GM15510 (cell line): ENCODE results near the gene SLC44A1.

Experiments used
- POLR2A ChIP-seq: IDR thresholded peaks from 3 replicates; pipeline ENCODE4 v1.6.1; 2011; ENCODE audit warnings: borderline replicate concordance; ENCODE audit not compliant: insufficient read length; ENCODE audit errors: extremely low read depth

Gene SLC44A1

DNA sequence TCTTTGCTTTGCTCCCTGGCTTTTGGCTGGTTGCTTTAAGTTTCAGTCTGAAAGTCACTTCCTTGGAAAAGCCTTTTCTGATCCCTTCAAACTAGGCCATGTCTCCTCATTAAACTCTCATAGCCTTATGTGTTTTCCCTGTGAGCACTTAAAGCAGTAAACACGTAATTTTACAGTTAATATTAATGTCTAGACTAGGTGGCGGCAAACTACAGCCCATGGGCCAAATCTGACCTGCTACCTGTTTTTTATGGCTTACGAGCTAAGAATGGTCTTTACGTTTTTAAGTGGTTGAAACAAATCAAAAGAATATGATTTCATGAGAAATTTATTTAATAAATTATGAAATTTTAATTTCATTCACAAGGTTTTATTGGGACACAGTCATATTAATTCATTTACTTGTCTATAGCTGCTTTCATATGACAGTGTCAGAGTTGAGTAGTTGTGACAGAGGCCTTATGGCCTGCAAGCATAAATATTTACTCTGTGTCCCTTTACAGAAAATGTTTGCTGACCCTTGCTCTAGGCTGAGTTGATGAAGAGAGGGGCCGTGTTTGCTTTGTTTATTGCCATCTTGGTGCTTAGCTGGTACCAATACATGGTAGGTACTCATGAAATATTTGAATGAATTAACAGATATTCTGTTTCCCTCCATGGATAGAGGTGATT lies 7.4 kb downstream of the SLC44A1 start:
- no peak for TF ChIP-seq POLR2A

DNA sequence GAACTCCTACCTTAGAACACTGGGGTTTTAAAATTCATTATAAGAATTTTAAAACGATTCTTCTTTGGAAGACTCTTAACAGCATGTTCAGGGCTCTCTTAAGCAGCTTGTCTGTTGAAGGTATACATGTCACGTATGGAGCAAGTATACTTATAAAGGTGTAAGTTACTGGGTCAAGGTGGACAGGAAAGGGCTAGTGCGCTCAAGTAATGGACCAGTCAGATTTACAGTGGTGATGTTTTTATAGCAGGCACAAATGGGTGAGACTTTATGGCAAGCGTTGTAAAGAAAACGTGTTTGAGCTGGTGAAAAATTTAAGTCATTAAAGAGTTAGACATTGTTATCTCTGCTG lies 7.9 kb downstream of the SLC44A1 start:
- no peak for TF ChIP-seq POLR2A

GRCh38 chr9:105254226-105254625 lies 9.8 kb downstream of the SLC44A1 start:
- no peak for TF ChIP-seq POLR2A

GRCh38 chr9:105255421-105255820 lies 11.0 kb downstream of the SLC44A1 start:
- TF ChIP-seq POLR2A = no peak

GRCh38 chr9:105257809-105258208 lies 13.4 kb downstream of the SLC44A1 start:
- no peak for TF ChIP-seq POLR2A

DNA sequence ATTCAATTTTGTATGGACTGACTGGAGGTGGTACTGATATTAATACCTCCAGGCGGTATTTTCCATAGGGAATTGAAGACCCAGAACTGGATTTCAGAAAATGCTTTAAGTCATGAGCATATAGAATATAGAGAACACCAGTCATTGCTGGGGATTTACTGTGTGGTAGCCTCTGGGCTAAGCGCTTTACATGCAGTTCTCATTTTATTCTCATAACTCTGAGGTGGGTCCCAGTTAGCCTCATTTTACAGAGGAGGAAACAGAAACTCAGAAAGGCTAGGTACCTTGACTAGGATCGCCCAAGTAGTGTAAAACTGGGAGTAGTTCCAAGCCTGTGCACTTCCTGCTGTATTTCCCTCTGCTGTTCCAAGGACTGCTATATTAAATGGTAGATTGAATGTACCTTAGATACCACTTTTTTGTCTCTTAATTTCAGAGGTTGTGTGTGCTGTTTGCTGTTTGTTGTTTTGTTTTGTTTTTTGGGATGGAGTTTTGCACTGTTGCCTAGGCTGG lies 13.8 kb downstream of the SLC44A1 start:
- no peak for TF ChIP-seq POLR2A

GRCh38 chr9:105259274-105259673 lies 14.8 kb downstream of the SLC44A1 start:
- TF ChIP-seq POLR2A = no peak

DNA sequence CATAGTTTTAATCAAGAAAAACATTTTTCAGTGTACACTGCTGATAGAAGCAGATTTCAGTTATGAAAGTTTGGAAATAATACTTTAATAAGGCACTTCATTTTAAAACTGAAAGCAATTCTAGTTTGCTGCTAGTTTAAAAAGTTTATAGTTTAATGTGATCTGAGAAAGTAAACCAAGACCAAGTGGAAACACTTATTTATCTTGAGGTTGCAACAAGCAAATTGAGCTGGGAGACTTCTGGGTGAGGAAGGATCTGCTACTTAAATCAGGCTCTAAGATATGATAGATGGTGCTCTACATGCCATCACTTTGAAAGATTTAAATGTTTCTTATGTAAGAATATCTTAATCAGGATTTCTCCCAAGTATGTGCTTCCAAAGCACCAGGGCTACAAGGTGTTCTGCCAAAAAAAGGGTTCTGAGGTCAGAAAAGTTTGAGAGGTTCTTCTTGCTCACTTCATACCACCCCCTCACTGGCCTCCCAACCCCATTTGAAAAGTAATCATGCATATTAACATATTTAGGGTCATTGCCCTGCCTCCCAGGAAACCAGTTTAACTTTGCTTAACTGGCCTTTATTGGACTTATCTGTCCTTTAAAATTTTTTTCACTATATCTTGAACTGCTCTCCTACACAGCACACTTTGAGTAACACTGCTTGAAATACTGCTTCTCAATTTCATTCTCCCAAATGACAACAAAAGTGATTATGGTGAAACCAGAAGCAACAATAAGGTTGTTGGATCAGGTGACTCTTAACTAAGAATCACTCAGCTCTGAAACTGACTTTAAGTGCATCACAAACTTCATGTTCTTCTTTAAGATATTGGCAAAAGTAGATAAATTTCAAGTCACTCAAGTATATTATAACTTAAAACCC lies 15.5 kb downstream of the SLC44A1 start:
- no peak for TF ChIP-seq POLR2A

DNA sequence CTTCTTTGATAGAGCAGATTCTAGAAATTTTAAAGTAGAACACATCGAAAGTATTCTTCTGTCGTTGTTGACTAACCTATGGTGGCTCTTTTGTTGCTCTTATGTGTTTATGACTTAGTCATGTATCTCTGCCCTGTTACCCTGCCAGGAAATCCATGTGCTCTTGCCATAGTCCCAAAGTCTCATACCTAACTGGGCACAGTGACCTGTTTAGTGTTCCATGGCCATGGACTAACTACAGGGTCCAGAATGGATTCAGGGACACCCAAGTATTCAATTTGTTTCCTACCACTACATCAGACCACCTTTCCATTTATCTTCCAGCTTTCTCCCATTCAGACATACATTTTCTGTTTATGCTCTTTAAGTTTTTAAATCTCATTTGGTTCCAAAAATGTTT lies 18.0 kb downstream of the SLC44A1 start:
- no peak for TF ChIP-seq POLR2A

GRCh38 chr9:105264380-105264779 lies 19.9 kb downstream of the SLC44A1 start:
- no peak for TF ChIP-seq POLR2A

DNA sequence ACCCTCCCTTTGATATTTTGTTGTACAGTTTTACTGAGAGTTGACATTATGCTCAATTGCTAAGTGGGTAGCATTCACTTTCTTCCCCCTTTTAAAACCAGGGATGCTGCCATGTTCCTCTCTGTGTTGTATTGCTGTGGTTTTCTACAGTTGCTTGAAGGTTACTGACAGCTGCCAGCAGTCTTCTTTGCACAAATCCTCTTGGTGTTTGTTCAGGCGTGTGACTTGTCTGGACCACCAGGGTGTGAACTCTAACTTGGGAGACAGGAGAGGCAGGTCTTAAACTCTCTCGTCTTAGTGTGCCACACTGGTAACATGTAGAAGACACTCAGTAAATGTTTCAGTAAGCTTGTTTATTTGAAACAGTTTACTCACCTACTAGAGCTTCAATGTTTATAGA lies 25.1 kb downstream of the SLC44A1 start:
- no peak for TF ChIP-seq POLR2A

GRCh38 chr9:105270711-105271110 lies 26.3 kb downstream of the SLC44A1 start:
- TF ChIP-seq POLR2A = no peak

DNA sequence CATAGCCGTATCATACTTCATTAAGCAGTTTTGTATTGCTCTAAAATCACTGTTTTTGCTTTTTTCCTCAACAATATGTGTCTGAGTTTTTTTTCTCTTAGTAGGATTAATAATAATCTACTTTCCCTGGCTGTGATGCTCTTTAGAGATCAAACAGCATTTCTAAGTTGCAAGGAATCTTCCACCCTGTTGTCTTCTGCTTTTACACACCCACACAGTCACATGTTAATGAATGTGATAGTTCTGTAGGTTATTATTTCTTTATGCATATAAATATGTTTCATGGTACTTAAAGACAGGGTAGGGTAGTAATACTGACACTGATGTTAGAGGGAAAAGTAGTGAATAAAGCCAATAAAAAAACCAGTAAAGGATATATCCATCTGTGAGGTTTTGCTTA lies 29.3 kb downstream of the SLC44A1 start:
- no peak for TF ChIP-seq POLR2A

DNA sequence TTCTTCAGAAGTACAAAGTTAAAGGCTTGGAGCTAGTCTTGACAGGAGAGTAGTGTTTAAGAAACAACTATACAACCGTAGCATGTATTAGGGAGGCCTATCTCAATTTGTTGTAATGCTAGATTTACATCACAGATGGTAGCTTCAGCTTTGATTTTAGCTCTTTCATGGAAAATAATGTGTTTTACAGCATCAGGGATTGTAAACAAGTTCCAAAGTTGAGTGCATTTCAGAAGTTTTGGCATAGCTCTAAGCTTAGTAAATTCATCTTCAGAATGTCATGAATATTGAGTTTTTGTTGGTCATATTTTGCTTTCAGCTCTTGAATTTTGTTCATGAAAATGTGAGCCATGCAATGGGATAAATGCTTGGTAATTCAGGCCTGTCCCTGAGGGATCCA lies 30.7 kb downstream of the SLC44A1 start:
- no peak for TF ChIP-seq POLR2A

- TF ChIP-seq POLR2A = no peak
These were observed 31.5 kb downstream of the SLC44A1 start for GRCh38 chr9:105275938-105276337.

DNA sequence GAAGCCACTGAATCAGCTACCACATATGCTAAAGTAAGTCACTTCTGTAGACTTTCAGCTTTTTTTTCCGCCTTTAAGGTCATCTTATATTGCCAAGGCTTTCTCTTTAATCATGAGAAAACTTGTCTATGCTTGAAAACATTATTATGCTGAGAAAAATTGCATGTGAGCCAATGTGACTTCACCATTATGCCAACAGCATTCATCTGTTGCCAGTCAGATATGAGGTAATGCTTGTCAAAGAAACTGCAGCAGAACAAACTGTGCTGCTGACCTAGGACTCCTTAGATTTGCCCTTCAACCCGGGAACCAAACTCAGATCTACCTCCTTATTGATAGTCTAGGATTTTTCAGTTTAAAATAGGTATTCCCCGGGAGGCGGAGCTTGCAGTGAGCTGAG lies 34.3 kb downstream of the SLC44A1 start:
- TF ChIP-seq POLR2A = no peak

- no peak for TF ChIP-seq POLR2A
These were observed 36.2 kb downstream of the SLC44A1 start for GRCh38 chr9:105280691-105281090.

DNA sequence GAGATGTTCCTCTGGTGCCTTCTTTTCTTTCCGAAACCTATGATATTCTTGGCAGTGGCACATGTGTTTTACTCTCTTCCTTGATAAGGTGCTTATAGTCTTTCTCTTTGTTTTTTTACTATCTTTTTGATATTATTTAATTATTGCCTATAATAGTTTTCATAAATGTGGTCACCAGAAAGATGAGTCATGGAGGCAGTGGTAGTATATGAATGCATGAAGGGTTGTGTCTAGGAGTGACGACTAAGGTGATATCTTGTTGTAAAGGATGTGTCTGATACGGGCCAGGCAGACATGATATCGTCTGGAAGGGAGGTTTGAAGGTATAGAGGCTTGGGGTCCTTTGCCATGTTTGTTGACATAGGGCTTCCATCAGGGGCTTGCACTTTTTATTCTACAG lies 36.8 kb downstream of the SLC44A1 start:
- TF ChIP-seq POLR2A = no peak
